Neural cell (in vitro differentiated cells): ENCODE data around the gene ITGB1.

Experiments
- CTCF ChIP-seq: fragments of 450-650 bp; IDR thresholded peaks from 2 replicates; pipeline ENCODE4 v1.5.1; 2014; ENCODE audit warnings: antibody characterized with exemption, mild to moderate bottlenecking, moderate library complexity; ENCODE audit not compliant: poor library complexity, severe bottlenecking
- EZH2 ChIP-seq: fragments of 200-600, 300-800 bp; shearing (Covaris generic), sonication (generic); IDR thresholded peaks from 2 replicates; pipeline ENCODE4 v1.6.1; 2014; ENCODE audit warnings: antibody characterized with exemption, low read length, borderline replicate concordance, mild to moderate bottlenecking; ENCODE audit not compliant: insufficient read depth, poor library complexity, severe bottlenecking
- MXI1 ChIP-seq: fragments of 450-650 bp; conservative IDR thresholded peaks from 2 replicates; pipeline ENCODE4 v1.6.1; 2014; ENCODE audit warnings: antibody characterized with exemption, mild to moderate bottlenecking; ENCODE audit not compliant: poor library complexity, severe bottlenecking
- POLR2AphosphoS5 ChIP-seq: IDR thresholded peaks from 2 replicates; pipeline ENCODE4 v1.6.1; 2012

GRCh38 chr10:32982911-32983909 lies 25.2 kb upstream of the ITGB1 start:
- TF ChIP-seq EZH2 = no peak
- no peak for TF ChIP-seq CTCF
- TF ChIP-seq MXI1 = no peak
- TF ChIP-seq POLR2AphosphoS5 = no peak
